Small intestine (tissue), 7 donors: ENCODE measurements around the gene ZFR. TPM values are rescaled to one million over a fixed set of nuclear protein-coding genes. Genes with fewer than 3 reads are reported as not detected.
"Not testable (repeated sequence)": the region's sequence is repeated elsewhere in the genome, so short reads cannot be mapped to it uniquely, and the experiment has no call there.

Source experiments
- DNase-seq, 2 donors: peaks; one replicate each; pipeline versions ENCODE4 v3.0.0 to v3.0.0-alpha.2; 2013
- FAIRE-seq: peaks from 2 replicates; lab custom pipeline; 2012; peaks lifted over from hg19 to GRCh38; lab: Jason Lieb, UNC
- H3K27ac ChIP-seq, 3 donors: one replicate each; pipeline ENCODE4 v1.5.1; 2013; ENCODE audit warnings: low read length in 2 of 3, mild to moderate bottlenecking in 2 of 3, control low read depth in 1 of 3, inconsistent platforms in 1 of 3, low read depth in 1 of 3, moderate library complexity in 1 of 3
- H3K27me3 ChIP-seq, 3 donors: one replicate each; pipeline ENCODE4 v1.6.1; 2013; ENCODE audit warnings: low read length in 3 of 3, inconsistent platforms in 1 of 3; ENCODE audit not compliant: control insufficient read depth in 3 of 3, insufficient read depth in 3 of 3
- H3K36me3 ChIP-seq, 3 donors: one replicate each; pipeline ENCODE4 v1.6.1; 2013; ENCODE audit warnings: low read length in 3 of 3, inconsistent platforms in 1 of 3, low read depth in 1 of 3, mild to moderate bottlenecking in 1 of 3, moderate library complexity in 1 of 3; ENCODE audit not compliant: control insufficient read depth in 3 of 3, insufficient read depth in 2 of 3
- H3K4me1 ChIP-seq, 3 donors: one replicate each; pipeline ENCODE4 v1.6.1; 2013; ENCODE audit warnings: low read length in 2 of 3, inconsistent platforms in 1 of 3, low read depth in 1 of 3, mild to moderate bottlenecking in 1 of 3, moderate library complexity in 1 of 3; ENCODE audit not compliant: control insufficient read depth in 3 of 3, insufficient read depth in 2 of 3
- H3K4me3 ChIP-seq, 3 donors: one replicate each; pipeline ENCODE4 v1.5.1; 2013; ENCODE audit warnings: low read length in 3 of 3, control low read depth in 1 of 3, inconsistent platforms in 1 of 3, low read depth in 1 of 3, mild to moderate bottlenecking in 1 of 3, moderate library complexity in 1 of 3
- H3K9me3 ChIP-seq, 2 donors: one replicate each; pipeline ENCODE4 v1.6.1; 2013; ENCODE audit warnings: low read depth in 1 of 2, low read length in 1 of 2; ENCODE audit not compliant: control insufficient read depth in 2 of 2, insufficient read depth in 1 of 2
- WGBS, 3 donors: extraction: QIAGEN DNeasy Blood & Tissue Kit; methylation state at CpG; one replicate each; pipeline ENCODE4 v1.1.7; 2013; 5-methylcytosine and 5-hydroxymethylcytosine counted together
- polyA plus RNA-seq, 4 donors: library from polyadenylated mRNA; stranded (reverse) in 3 of 4; unstranded in 1 of 4; fragments of 200-250 nt in 3 of 4; fragments of 120-200 nt in 1 of 4; gene quantifications; one replicate each; pipeline versions ENCODE4 v1.2.1 to v1.2.3, GENCODE V29; 2013
- donor health status: healthy with polysubstance abuse.
- donor health status: control.
- donor health status: control.
- donor health status: Bipolar disorder and iron deficiency.
- donor health status: healthy.

Gene ZFR
- polyA plus RNA-seq, 4 donors: 28.2 to 71.0 (median 30.3) TPM

- no peaks in the 10 kb centered on the region for H3K9me3 ChIP-seq
- H3K4me3 ChIP-seq: no peak overlapping the region
- H3K36me3 ChIP-seq: peaks cover 8 to 15% (median 9%) of the 10 kb centered on the region in 3 donors
- no peak overlapping the region for H3K27ac ChIP-seq
- no peak for DNase-seq
- FAIRE-seq: no peak
- H3K27me3 ChIP-seq: no peaks in the 10 kb centered on the region
- 91 to 94% (median 93%) methylated on average over 2 of the region's 2 CpGs for WGBS, 3 donors
- no peaks in the 10 kb centered on the region for H3K4me1 ChIP-seq
These were observed 61.5 kb downstream of the ZFR start for GRCh38 chr5:32383065-32383464.

DNA sequence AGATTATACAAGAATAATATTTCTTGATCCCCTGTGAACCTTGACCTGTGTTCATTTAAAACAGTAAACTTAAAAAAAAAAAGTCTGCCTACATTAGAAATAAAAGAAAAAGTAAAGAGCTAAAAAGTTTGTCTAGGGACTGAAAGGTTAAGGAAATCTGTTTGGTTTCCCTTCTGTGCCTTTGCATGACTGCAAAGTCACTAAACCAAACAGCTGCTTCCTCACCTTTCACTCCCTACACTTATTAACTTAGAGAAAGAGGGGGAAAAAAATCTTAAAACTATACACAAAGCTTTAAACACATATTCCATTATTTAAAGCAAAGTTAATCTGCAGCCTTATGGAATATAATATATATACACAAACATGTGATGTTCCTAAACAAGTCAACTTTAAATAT lies 65.1 kb downstream of the ZFR start:
- Histone ChIP-seq H3K4me1 (no peaks in the 10 kb centered on the region), H3K27ac (no peak overlapping the region), H3K4me3 (no peak overlapping the region), H3K36me3 (peaks cover 3 to 39% (median 6%) of the 10 kb centered on the region in 3 donors), H3K9me3 (no peaks in the 10 kb centered on the region), H3K27me3 (no peaks in the 10 kb centered on the region)
- DNase-seq (no peak), FAIRE-seq (no peak)

GRCh38 chr5:32378966-32379365 lies 65.6 kb downstream of the ZFR start:
- H3K27ac ChIP-seq: no peak overlapping the region
- H3K36me3 ChIP-seq: peaks cover 6 to 42% (median 6%) of the 10 kb centered on the region in 3 donors
- no peaks in the 10 kb centered on the region for H3K9me3 ChIP-seq
- no peak for FAIRE-seq
- no peak overlapping the region for H3K4me3 ChIP-seq
- no peak for DNase-seq
- 72 to 81% (median 73%) methylated on average over 5 of the region's 5 CpGs for WGBS, 3 donors
- no peaks in the 10 kb centered on the region for H3K4me1 ChIP-seq
- H3K27me3 ChIP-seq: no peaks in the 10 kb centered on the region

DNA sequence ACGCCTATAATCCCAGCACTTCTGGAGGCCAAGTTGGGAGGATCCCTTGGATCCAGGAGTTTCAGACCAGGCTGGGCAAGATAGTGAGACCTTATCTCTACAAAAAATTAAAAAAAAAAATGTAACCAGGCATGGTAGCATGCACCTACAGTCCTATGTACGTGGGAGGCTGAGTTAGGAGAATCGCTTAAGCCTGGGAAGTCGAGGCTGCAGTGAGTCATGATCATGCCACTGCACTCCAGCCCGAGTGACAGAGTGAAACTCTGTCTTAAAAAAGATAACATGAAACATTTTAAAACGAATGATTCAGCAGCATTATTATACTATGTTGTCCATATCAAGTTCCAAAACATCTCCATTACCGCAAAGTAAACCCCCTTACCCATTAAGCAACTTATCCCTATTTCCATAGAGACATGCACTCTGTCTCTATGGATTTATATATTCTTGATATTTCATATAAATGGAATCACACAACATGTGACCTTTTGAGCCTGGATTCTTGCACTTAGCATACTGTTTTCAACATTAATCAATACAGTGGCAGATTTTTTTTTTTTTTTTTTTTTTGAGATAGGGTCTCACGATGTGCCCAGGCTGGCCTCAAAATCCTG lies 74.9 kb downstream of the ZFR start:
- WGBS, 3 donors: 90 to 95% (median 91%) methylated on average over 8 of the region's 8 CpGs
- peaks cover 3 to 40% (median 16%) of the 10 kb centered on the region in 3 donors for H3K36me3 ChIP-seq
- DNase-seq (no peak), FAIRE-seq (no peak)
- no peaks in the 10 kb centered on the region for H3K27me3 ChIP-seq
- H3K9me3 ChIP-seq: no peaks in the 10 kb centered on the region
- H3K4me1 ChIP-seq: no peaks in the 10 kb centered on the region
- H3K27ac ChIP-seq: no peak overlapping the region
- H3K4me3 ChIP-seq: no peak overlapping the region

- Histone ChIP-seq H3K27ac (no peak overlapping the region), H3K9me3 (no peaks in the 10 kb centered on the region), H3K4me3 (no peak overlapping the region), H3K36me3 (peaks cover 3 to 40% (median 14%) of the 10 kb centered on the region in 3 donors), H3K27me3 (no peaks in the 10 kb centered on the region), H3K4me1 (no peaks in the 10 kb centered on the region)
- 92 to 96% (median 95%) methylated on average over 4 of the region's 4 CpGs for WGBS, 3 donors
- FAIRE-seq (no peak), DNase-seq (no peak)
These were observed 75.5 kb downstream of the ZFR start for GRCh38 chr5:32369032-32369431.

DNA sequence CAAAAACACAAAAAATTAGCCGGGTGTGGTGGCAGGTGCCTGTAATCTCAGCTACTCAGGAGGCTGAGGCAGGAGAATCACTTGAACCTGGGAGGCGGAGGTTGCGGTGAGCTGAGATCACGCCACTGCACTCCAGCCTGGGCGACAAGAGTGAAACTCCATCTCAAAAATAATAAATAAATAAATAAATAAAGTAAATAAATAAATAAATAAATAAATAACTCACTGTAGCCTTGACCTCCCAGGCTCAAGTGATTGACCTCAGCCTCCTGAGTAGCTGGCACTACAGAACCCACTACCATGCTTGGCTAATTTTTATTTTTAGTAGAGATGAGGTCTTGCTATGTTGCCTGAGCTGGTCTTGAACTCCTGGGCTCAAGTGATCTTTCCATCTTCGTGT lies 77.3 kb downstream of the ZFR start:
- not testable (repeated sequence) for H3K4me1 ChIP-seq, FAIRE-seq, H3K27me3 ChIP-seq, H3K9me3 ChIP-seq, H3K27ac ChIP-seq, H3K4me3 ChIP-seq, DNase-seq
- WGBS, 3 donors: 80 to 98% (median 82%) methylated on average over 3 to 6 of the region's 6 CpGs
- H3K36me3 ChIP-seq: peaks cover 4 to 29% (median 6%) of the 10 kb centered on the region in 3 donors

- H3K27ac ChIP-seq: no peak overlapping the region
- FAIRE-seq (no peak), DNase-seq (no peak)
- no peaks in the 10 kb centered on the region for H3K4me1 ChIP-seq
- no peaks in the 10 kb centered on the region for H3K9me3 ChIP-seq
- H3K4me3 ChIP-seq: no peak overlapping the region
- H3K27me3 ChIP-seq: no peaks in the 10 kb centered on the region
- WGBS, 3 donors: 98 to 99% (median 99%) methylated on average over 5 of the region's 5 CpGs
- peaks cover 3 to 32% (median 7%) of the 10 kb centered on the region in 3 donors for H3K36me3 ChIP-seq
These were observed 78.9 kb downstream of the ZFR start for GRCh38 chr5:32365623-32366022.

GRCh38 chr5:32363030-32363429 lies 81.5 kb downstream of the ZFR start:
- no peak for DNase-seq
- Histone ChIP-seq H3K36me3 (peaks cover 3 to 34% (median 7%) of the 10 kb centered on the region in 3 donors), H3K4me3 (no peak overlapping the region), H3K27me3 (no peaks in the 10 kb centered on the region), H3K4me1 (no peaks in the 10 kb centered on the region), H3K27ac (no peak overlapping the region), H3K9me3 (no peaks in the 10 kb centered on the region)
- FAIRE-seq: no peak

DNA sequence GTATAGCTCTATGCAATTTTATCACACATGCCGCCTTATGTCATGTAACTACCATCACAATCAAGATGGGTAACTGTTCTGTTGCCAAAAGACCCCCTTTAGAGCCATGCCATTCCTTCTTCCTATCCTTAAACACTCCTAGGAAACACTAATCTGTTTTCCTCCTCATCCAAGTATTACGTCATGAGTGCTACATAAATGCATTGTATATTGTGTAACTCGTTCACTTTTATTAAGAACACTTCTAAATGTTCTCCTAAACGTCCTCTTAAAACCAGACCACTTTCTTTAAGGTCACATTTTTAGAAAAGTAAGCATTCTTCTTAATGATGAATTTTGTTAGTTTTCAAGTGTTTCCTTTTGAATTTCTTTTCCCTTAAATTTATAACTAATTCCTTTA lies 82.0 kb downstream of the ZFR start:
- Histone ChIP-seq H3K27me3 (no peaks in the 10 kb centered on the region), H3K4me3 (no peak overlapping the region), H3K36me3 (peaks cover 2 to 35% (median 7%) of the 10 kb centered on the region in 3 donors), H3K9me3 (no peaks in the 10 kb centered on the region), H3K27ac (no peak overlapping the region), H3K4me1 (no peaks in the 10 kb centered on the region)
- no peak for FAIRE-seq
- WGBS, 3 donors: 86 to 94% (median 93%) methylated on average over 4 of the region's 4 CpGs
- DNase-seq: no peak
